GM06990 (cell line): Measurements from ENCODE around the gene JMJD4.

Experiments
- DNase-seq: peaks from one replicate; pipeline ENCODE4 v3.0.0-alpha.2; 2011; ENCODE audit not compliant: insufficient read length; ENCODE audit errors: extremely low read depth
- H3K27me3 ChIP-seq: replicated peaks from 2 replicates; pipeline ENCODE4 v1.6.0; 2011; ENCODE audit warnings: low read length; ENCODE audit not compliant: control insufficient read depth, insufficient read depth
- H3K36me3 ChIP-seq: 2 replicates; pipeline ENCODE4 v1.5.1; 2011; ENCODE audit warnings: low read length; ENCODE audit not compliant: control insufficient read depth, insufficient read depth
- H3K4me3 ChIP-seq: replicated peaks from 2 replicates; pipeline ENCODE4 v1.5.1; 2011; ENCODE audit warnings: low read depth, mild to moderate bottlenecking, control low read depth, low read length
- TF ChIP-seq, protein P1 (sequence below): IDR thresholded peaks from 2 replicates; pipeline ENCODE4 v1.5.1; 2011; ENCODE audit warnings: low read length, control low read depth, mild to moderate bottlenecking, inconsistent platforms; ENCODE audit not compliant: insufficient read depth, poor library complexity, severe bottlenecking

The JMJD4 gene

DNA sequence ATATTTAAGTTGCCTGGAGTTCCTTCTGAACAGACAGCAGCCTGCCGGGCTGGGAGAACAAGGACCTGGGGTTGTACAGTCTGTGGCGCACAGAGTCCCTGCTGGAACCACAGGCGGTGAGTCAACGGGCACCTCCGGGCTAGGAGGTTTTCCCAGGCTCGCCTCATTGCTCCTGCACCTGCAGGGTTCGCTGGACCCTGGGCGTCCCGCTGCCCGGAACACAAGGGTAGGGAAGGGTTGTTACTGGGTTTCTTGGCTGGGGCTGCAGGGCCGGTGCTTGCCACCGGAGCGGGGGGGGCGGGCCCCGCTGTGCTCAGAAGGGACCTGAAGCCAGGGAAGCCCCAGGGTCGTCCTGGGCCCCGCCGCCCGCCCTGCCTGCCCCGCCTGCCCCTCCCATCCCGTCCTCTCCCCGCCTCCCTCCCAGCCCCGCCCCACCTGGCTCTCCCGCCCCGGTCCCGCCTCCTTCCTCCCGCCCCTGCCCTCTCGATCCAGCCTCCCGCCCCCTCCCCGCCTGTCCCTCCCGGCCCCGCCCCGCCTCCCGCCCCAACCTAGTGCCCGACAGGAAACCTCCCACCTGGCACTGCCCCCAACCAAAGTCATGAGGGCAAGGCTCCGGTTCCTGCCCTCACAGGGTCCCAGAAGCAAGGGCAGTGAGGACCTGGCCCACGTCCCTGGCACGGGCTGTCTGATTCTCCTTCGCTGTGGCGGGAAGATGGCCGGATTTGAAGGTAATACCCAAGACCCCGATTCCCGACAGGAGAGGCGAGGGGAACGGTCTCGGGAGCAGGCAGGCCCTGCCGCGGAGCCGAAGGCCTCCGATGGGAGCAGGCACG lies 6.8 kb downstream of the JMJD4 start:
- TF ChIP-seq, protein P1, sequence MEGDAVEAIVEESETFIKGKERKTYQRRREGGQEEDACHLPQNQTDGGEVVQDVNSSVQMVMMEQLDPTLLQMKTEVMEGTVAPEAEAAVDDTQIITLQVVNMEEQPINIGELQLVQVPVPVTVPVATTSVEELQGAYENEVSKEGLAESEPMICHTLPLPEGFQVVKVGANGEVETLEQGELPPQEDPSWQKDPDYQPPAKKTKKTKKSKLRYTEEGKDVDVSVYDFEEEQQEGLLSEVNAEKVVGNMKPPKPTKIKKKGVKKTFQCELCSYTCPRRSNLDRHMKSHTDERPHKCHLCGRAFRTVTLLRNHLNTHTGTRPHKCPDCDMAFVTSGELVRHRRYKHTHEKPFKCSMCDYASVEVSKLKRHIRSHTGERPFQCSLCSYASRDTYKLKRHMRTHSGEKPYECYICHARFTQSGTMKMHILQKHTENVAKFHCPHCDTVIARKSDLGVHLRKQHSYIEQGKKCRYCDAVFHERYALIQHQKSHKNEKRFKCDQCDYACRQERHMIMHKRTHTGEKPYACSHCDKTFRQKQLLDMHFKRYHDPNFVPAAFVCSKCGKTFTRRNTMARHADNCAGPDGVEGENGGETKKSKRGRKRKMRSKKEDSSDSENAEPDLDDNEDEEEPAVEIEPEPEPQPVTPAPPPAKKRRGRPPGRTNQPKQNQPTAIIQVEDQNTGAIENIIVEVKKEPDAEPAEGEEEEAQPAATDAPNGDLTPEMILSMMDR, result no peak
- peak; percentile 66 for DNase-seq
- H3K27me3 ChIP-seq, result no peaks in the 10 kb centered on the region
- peak overlapping the region; percentile 63 for H3K4me3 ChIP-seq
- H3K36me3 ChIP-seq, result peaks cover 18% of the 10 kb centered on the region

DNA sequence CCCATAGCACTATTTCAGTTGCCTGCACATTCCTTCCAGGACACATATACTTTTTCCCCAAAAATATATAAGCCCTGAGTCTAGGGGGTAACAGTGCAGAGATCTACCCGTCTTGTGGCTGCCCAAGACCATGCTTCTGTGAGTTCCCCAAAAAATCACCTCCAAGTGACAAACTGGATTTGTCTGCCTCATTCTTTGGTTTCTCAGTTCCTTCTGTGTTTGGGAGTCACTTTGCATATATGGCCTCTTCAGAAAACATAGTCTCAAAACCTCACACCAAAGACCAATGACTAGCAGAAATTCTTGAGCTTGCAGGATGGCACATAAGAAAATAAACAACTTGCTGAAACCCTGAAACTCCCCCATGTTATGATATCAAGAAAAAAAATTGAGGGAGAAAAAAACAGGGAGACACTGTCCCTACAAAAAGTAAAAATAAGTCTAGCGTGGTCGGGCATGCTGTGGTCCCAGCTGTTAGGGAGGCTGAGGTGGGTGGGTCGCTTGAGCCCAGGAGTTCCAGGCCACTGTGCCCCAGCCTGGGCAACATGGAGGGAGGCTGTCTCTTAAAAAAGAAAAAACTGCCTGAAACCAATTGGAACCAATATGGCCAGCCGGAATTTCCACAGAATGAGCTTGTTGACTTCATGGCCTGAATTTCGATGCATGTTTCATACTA lies 8.0 kb downstream of the JMJD4 start:
- Histone ChIP-seq H3K4me3 (no peak overlapping the region), H3K27me3 (no peaks in the 10 kb centered on the region), H3K36me3 (peaks cover 8% of the 10 kb centered on the region)
- TF ChIP-seq, protein P1, result no peak
- DNase-seq, result no peak

DNA sequence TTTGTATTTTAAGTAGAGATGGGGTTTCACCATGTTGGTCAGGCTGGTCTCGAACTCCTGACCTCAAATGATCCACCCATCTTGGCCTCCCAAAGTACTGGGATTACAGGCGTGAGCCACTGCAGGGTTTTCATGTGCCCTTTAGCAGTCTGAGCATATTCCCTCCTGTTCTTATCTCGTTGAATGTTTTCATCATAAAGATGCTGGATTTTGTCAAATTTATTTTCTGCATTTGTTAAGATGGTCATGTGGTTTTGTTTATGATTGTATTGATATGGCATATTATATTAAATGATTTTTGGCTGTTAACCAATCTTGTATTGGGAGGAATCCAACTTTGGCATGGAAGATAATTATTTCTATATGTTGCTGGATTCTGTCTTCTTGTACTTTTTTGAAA lies 8.8 kb downstream of the JMJD4 start:
- Histone ChIP-seq H3K27me3 (no peaks in the 10 kb centered on the region), H3K36me3 (peaks cover 4% of the 10 kb centered on the region), H3K4me3 (no peak overlapping the region)
- no peak for DNase-seq
- TF ChIP-seq, protein P1, result no peak

DNA sequence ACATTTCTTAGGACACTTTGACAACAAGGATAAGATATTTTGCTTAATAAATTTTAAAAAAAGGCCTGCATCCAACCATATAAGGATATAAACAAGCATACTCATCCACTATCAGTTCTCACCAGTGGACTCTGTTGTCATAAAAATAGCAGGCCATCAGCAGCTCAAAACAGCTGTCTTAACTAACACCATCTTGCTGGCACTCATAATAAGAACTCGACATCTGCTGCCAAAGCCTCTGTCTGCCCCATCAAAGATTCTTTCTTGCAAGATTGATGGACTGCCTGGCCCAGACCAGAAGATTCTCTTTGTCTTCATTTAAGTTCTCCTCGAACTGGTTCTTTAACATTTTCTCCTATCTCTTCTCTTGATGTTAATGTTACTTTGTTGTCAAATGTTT lies 10.1 kb downstream of the JMJD4 start:
- Histone ChIP-seq H3K4me3 (no peak overlapping the region), H3K36me3 (no peaks in the 10 kb centered on the region), H3K27me3 (no peaks in the 10 kb centered on the region)
- no peak for DNase-seq
- TF ChIP-seq, protein P1, result no peak

DNA sequence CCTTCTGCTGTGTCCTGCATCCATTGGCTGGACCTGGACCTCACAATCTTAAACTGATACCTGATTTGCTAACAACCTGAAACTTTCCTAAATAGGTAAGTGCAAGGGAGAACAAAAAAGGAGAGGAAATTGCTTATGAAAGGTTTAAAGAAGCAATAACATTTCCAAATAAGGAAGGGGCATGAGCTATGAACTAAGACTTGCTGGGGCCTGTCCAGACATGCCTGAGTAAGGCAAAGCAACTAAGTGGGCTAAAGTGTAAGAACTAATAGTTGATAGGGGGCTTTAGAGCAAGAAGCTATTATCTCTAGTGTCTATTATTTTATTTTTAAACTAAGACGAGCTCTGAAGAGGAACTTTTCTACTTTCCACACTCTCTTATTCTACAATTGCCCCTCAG lies 11.6 kb downstream of the JMJD4 start:
- no peaks in the 10 kb centered on the region for H3K36me3 ChIP-seq
- TF ChIP-seq, protein P1, result no peak
- no peak overlapping the region for H3K4me3 ChIP-seq
- no peak for DNase-seq
- no peaks in the 10 kb centered on the region for H3K27me3 ChIP-seq
